ENCODE results near the gene OGFR.
A peak's percentile ranks its signal among the peaks of the same experiment; 100 is the strongest.

Gene OGFR

DNA sequence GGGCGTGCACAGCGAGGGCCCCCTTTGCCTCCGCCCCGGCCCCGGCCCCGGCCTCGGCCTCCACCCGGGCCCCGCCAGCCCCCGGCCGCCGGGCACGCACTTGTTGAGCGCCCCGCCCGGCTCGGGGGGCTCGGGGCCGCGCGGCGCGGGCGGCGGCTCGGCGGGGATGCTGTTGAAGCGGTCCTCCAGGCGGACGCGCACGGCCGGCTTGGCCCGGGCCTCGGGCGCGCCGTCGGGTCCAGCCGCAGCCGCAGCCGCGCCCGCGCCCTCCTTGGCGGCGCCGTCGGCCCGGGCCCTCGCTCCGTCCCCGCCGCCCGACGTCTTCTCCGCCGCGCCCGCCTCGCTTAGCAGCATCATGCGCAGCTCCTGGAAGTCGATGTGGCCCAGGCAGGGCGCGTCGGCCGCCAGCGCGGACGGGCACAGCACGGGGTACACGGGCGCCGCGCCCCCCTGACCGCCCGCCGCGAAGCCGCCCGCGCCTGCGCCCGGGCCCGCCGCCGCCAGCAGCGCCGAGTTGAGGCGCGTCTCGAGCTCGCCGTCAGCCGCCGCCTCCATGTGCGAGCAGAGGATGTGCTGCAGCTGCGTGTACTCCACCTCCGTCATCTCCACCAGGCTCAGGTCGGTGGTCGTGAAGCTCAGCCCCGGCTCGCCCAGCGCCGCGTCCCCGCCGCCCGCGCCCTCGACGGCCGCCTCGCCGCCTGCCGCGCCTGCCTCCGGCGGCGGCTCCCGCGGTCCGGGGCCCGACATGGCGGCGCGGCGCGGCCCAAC is 56.5 kb downstream of the OGFR start:
- DNase-seq (ENCODE audit: low read depth, low spot score): no peak

DNA sequence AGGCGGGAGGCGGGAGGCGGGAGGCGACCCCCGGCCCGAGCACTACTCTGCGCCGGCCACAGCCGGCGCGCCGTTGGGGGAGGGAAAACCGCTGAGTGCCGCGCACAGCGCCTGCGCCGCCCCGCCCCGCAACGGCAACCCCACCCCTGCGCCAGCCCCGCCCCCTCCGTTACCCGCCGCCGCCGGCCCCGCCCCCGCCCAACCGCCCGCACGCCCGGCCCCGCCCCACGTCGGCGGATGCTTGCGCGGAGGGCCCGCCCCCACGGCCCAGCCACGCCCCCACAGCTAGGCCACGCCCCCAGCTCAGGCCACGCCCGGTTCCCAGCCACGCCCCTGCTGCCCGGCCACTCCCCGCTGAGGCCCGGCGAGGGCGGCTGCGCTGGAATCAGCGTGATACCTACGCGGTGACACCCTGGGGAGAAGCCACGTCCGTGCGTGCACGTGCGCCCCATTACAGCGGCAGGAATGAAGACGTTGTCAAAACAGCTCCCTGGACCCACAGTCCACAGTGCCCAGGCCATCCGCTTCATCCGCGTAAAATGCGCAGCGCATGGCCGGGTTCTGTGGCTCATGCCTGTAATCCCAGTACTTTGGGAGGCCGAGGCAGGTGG is 57.2 kb downstream of the OGFR start, which contains the start of gene TCFL5:
Gene TCFL5 (minus strand): TSS at position 97 of the 611 bp plus-strand sequence. CDS start 152 bp downstream, outside the sequence.
- peak; percentile 83 for DNase-seq (ENCODE audit: low read depth, low spot score)

Measured in ELF-1 (cell line).